ENCODE measurements around the gene PTPRZ1.

PTPRZ1 gene

GRCh38 chr7:121901026-121901425 lies 28.1 kb downstream of the PTPRZ1 start:
- DNase-seq = no peak

- no peak for DNase-seq
Observed at GRCh38 chr7:121904120-121904519, 31.2 kb downstream of the PTPRZ1 start.

- DNase-seq = no peak
Observed at GRCh38 chr7:121908042-121908441, 35.1 kb downstream of the PTPRZ1 start.

- DNase-seq = no peak
Observed at GRCh38 chr7:121909716-121910345, 36.9 kb downstream of the PTPRZ1 start.

- DNase-seq = no peak
Observed at GRCh38 chr7:121913947-121914675, 41.1 kb downstream of the PTPRZ1 start.

GRCh38 chr7:121914676-121915279 lies 41.8 kb downstream of the PTPRZ1 start:
- no peak for DNase-seq

GRCh38 chr7:121916211-121916610 lies 43.2 kb downstream of the PTPRZ1 start:
- no peak for DNase-seq

GRCh38 chr7:121919986-121920385 lies 47.0 kb downstream of the PTPRZ1 start:
- DNase-seq = no peak

- no peak for DNase-seq
Observed at GRCh38 chr7:121924269-121925186, 51.6 kb downstream of the PTPRZ1 start.

- no peak for DNase-seq
Observed at GRCh38 chr7:121931149-121931902, 58.4 kb downstream of the PTPRZ1 start.

- no peak for DNase-seq
Observed at GRCh38 chr7:121932768-121933167, 59.8 kb downstream of the PTPRZ1 start.

GRCh38 chr7:121936951-121937623 lies 64.1 kb downstream of the PTPRZ1 start:
- DNase-seq = no peak

GRCh38 chr7:121938429-121938996 lies 65.6 kb downstream of the PTPRZ1 start:
- no peak for DNase-seq

GRCh38 chr7:121940918-121941317 lies 68.0 kb downstream of the PTPRZ1 start:
- DNase-seq = no peak

- no peak for DNase-seq
Observed at GRCh38 chr7:121941830-121942229, 68.9 kb downstream of the PTPRZ1 start.

GRCh38 chr7:121945066-121945465 lies 72.1 kb downstream of the PTPRZ1 start:
- no peak for DNase-seq

GRCh38 chr7:121945480-121946236 lies 72.7 kb downstream of the PTPRZ1 start:
- no peak for DNase-seq

GRCh38 chr7:121953164-121953563 lies 80.2 kb downstream of the PTPRZ1 start:
- no peak for DNase-seq

- no peak for DNase-seq
Observed at GRCh38 chr7:121953601-121954000, 80.6 kb downstream of the PTPRZ1 start.

GRCh38 chr7:121954803-121955202 lies 81.8 kb downstream of the PTPRZ1 start:
- no peak for DNase-seq

GRCh38 chr7:121957626-121958025 lies 84.7 kb downstream of the PTPRZ1 start:
- DNase-seq = no peak

Measured in hematopoietic multipotent progenitor cell treated with erythropoietin and hydrocortisone succinate and interleukin-3 and kit ligand, for 8 days (in vitro differentiated cells).